GM21825 (cell line): ENCODE results near the gene ANKRD44.
"Not testable (repeated sequence)": the region's sequence is repeated elsewhere in the genome, so short reads cannot be mapped to it uniquely, and the experiment has no call there.

ENCODE experiments used
- ATAC-seq: cut with Tn5 transposase; IDR thresholded peaks from one replicate; pipeline ENCODE4 v1.9.1; 2021; ENCODE audit warnings: mild to moderate bottlenecking, moderate library complexity; ENCODE audit not compliant: unreplicated experiment

The ANKRD44 gene

DNA sequence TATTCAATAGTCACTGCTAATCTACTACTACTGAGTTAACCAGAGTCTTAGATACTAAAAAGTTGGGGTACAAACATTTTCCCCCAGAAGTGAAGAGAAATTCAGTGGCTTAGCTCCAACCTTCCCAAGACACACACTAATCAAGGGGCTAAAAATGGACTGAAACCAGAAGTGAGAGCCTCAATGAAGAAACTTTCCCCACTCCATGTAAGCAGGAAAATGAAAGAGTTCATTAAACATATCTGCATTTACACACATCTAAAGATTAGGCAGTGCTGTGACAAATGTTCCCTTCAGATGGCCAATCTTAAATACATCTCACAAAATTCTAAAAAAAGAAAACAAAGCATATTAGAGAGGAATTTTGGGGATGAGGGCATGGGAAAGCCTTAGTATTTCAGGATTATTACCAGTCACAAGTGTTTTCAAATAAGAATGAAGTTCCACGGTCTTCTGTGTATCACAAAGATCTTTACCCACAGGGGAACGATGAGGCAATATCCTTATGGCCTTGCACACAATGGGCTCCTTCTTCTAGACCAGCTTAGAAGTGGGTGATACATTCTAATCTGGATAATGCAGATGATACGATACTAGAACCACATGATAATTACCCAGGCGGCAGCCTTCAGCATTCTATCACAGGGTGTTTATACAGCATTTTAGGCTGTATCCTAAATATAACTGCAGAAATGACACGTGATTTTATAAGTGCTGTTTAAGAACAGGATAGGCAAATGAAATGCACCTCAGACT is 17.1 kb downstream of the ANKRD44 start:
- peak; percentile 38 for ATAC-seq

DNA sequence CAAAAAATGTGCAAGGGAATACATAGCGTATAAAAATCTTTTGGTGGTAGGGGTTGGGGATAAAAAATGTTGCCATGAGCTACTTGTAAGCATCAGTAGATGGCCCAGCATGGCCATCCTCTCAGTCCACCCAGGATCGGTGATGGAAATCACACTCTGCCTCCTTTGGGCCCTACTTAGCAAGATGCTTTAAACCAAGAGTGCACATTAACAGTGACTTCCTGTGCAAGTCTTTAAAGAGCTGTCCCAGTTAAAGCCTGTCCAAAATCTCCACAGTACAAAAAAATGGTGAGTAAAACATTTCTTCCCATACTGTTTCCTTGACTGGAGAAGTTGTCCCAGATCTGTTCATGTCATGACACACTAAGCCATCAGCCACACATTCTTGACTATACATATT is 18.0 kb downstream of the ANKRD44 start:
- peak; percentile 42 for ATAC-seq

DNA sequence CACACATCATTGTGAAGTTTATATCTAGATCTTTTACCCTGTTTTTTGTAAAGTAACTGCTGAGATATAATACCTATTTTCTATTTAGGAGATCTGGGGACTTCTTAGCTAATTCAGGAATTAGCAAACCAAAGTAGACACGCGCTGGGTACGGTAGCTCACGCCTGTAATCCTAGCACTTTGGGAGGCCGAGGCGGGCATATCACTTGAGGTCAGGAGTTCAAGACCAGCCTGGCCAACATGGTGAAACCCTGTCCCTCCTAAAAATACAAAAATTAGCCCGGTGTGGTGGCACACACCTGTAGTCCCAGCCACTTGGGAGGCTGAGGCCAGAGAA is 23.0 kb downstream of the ANKRD44 start:
- not testable (repeated sequence) for ATAC-seq

DNA sequence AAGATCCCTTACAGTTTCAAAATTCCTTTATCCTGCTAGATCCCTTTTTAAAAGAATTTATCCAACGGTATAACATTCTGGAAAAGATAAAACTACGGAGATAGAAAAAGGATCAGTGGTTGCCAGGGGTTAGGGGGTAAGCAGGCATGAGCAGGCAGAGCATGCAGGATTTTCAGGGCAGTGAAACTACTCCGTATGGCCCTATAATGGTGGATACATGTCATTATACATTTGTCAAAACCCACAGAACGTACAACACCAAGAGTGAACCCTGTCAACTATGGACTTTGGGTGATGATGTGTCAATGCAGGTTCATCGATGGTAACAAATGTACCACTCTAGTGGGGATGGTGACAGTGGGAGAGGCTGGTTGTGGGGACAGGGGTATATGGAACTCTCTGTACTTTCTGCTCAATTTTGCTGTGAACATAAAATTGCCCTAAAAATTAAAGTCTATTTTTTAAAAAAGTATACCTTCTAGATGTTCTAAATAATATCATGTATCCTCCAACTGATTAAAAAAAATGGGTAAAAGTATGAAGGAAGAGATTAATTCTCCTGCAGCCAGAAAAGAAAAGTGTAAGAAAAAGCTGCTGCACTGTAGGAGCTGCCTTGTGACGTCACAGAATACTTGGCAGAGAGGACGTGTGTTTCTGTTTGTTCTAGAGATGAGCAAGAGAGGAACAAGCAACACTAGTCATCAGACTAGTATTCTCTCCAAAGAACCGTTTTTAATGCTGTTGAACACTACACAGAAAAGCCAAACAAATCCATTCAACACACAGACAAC is 23.6 kb downstream of the ANKRD44 start:
- peak; percentile 90 for ATAC-seq

DNA sequence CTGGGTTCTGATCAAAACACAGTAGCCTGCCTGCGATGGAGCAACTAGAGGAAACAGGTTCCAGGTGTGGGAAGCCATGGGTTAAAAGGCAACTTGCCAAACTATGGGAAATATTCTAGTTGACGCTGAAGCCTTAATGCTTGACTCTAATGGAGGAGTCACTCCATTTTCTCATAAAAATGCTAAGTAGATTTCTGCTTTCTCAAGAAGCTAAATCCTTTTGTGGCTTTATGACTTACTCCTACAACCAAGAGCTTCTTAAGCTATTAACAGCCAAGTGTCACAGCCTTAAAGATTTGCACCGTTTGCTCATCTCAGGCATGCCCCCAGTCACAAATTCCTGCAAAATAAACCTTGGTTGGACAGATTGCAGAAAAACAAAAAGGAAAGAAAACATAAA is 25.2 kb downstream of the ANKRD44 start:
- no peak for ATAC-seq

DNA sequence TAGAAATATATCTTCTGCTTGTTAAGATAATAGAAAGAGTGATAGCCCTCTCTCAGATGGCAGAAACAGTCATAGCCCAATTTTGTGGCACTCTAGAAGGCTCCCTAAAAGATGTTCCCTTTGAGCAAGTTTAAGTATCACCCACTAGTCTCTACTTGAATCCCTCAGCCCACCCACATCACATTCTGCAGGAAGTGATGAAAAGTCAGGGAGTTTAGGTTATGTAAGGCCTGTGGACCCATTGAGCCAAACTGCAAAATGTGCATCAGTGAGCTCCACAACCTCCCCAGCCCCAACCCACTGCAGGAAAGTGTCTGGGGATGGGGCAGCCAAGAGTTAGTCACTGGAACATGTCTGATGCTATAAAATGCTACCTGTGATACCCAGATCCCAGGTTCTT is 25.6 kb downstream of the ANKRD44 start:
- no peak for ATAC-seq

DNA sequence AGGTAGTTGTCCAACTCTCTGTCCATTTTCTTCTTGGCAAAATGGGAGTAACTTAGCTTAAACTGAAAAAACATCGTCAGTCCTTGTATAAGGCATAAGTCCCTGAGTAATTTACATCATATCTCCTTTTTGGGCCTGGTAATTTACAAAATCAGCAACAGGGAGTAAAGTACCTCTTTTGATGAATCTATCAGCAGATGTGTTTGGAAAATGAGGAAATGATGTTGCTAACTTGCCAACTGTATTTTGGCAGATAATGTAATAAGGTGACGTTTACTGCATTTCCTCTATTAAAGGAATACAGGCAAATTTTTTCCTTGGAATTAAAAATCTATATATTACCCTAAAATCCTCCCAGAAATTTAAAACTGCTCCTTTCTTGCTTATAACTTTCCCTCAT is 29.2 kb downstream of the ANKRD44 start:
- no peak for ATAC-seq

DNA sequence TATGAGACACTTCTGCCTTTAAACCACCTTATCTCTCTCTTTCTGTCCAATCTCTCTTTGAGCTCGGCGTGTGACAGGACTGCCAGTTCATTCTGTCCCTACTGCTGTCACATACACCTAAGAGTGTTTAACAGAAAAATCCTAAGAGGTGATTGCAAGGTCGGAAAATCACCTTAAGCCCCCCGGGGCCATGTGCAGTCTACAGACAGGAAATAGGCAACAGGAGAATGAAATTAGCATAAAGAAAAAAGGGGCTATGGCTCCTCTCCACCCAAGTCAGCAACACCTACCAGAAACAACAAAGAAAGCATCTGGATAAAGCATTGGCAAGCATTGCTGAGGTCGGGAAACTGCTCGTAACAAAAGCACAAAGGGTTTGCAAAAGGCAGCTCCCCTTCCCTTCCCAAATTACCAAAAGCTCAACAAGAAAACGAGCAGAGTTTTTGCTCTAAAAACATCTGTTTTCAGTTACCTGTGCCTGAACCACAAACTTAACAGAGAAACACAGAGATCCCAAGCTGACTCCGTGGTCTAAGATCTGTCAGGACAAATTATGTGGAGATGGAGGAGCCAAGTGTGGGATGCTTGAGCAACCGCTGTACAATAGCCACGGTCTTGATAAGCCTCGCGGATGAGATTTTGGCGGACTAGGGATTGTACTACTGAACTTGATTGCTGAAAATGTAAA is 30.4 kb downstream of the ANKRD44 start:
- ATAC-seq, result peak; percentile 62

DNA sequence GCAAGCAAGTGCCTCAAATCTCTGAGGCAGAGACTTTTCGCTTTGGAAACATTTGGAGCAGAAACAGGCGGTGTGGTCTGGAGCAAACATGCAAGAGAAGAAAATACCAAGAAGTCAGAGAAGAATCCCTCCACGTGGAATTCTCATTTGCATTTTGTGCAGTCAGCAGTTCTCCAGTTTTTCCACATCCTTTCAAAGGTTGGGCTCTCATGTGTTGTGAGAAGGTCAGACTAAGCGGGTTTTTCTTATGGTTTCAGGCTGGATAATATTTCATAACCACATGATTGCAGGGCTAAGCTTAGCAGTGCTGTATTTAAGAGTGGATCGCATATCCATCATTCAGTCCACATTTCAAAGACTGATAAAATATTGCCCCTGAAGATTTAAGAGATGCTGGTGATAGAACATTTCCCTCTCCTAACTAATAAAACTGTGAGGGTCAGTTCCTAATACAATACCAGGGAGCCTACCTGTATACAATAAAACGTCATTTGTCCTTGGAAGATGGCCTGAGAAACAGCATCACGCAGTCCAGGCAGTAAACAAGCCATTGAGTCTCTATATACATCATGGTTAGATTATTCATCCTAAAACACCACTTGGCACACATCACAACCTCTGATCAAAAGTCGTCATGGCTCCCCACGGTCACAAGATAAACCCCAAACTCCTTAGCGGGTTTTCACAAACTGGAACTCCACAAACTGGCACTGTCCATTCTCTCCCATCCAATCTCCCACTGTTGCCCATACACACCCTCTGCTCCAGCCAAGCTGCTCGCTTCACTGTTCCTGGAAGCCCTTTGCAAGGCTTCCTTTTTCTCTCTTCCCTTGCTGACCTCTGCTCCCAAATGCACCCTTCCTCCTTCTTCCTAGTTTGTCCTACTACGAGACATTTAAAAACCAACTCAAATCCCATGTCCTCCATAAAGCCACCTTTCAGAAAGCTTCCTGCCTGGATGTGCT is 31.5 kb downstream of the ANKRD44 start:
- no peak for ATAC-seq

DNA sequence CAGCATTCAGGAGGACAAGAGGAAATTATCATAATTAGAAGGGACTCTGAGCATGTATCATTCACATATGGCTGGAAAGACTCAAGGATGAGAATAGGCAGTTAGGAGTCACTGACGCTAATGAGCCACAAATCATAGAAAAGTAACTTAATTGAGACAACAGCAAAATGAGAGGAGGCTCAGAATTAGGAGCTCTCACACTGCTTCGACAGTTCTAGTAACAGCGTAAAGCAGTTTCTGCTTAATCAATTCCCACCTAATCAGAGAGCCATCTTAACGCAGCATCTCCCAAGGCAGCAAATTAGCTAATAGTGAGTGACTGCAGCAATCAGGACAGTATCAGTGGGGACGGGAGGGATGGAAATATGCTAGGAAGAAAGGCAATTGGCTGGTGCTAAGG is 32.8 kb downstream of the ANKRD44 start:
- no peak for ATAC-seq

DNA sequence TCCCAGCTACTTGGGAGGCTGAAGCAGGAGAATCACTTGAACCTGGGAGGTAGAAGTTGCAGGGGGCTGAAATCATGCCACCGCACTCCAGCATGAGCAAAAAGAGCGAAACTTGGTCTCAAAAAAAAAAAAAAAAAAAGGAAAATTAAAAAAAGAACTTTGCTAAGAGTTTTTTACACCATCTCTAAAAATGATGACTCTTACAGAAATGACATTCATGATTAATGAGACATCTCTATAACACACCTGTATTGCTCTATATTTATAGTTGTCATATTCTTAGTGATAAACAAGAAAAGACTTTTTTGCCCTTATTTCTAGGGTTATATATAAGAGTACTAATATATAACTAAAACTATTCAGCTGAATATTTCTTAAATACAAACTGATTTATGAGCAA is 34.4 kb downstream of the ANKRD44 start:
- no peak for ATAC-seq

DNA sequence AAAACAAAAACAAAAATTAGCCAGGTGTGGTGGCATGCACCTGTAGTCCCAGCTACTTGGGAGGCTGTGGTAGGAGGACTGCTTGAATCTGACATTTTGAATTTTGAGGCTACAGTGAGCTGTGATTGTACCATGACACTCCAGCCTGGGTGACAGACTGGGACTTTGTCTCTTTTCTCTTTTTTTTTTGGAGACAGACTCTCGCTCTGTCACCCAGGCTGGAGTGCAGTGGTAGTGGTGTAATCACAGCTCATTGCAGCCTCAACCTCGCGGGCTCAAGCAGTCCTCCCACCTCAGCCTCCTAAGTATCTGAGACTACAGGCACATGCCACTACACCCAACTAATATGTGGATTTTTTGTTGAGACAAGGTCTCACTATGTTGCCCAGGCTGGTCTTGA is 35.6 kb downstream of the ANKRD44 start:
- no peak for ATAC-seq

DNA sequence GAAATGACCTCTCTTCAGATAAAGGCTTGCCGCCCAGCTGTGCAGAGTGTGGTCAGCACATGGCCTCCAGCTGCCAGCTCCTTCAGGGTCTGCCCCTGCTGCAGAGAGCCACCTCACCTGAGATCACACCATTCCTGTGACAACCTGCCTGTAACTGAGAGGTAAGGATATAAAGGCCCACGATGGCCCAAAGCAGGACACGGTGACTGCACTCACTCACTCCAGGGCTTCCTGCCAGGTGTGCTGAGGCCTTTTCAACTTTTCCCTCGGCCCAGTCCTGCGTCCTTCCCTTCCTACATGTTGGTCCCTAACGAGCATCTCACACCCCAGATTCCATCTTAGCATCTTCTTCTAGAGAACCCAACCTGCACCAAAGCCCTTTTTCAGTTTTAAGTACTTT is 36.2 kb downstream of the ANKRD44 start:
- ATAC-seq, result no peak

DNA sequence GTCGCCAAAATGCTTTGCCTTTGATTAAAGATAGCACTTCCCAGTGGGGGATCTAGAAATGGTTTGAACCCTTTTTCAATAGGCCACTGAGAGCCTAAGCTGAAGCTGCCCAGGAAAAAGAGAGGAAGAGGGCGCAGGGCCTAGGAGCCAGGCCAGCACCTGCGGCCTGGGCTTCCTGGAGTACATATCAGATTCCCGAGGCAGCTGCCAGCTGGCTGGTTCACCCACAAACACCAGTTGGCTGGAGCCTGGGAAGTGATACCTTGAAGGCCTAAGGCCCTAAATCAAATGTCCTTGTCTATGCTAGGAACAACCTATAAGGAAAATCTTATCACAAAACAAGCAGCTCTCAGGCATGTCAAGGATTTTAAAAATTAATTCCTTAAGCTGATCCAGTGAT is 37.1 kb downstream of the ANKRD44 start:
- no peak for ATAC-seq

DNA sequence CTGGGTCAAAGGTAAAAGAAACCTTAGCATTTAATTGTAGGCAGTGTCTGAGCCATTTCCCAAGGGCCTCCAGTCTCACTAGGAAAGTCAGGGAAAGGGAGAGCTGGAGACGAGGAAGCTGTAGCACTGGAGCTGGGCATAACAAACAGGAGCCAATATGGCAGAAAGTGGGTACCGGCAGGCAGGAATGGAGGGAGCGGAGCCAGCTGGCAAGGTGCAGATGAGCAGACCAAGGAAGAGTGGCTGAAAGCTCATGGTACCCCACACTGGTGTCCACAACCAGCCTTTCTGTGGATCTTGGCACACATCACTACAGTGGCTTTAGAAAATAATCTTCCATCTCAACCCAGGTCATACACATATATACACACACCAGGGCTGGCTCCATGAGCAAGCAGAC is 40.0 kb downstream of the ANKRD44 start:
- ATAC-seq, result no peak

DNA sequence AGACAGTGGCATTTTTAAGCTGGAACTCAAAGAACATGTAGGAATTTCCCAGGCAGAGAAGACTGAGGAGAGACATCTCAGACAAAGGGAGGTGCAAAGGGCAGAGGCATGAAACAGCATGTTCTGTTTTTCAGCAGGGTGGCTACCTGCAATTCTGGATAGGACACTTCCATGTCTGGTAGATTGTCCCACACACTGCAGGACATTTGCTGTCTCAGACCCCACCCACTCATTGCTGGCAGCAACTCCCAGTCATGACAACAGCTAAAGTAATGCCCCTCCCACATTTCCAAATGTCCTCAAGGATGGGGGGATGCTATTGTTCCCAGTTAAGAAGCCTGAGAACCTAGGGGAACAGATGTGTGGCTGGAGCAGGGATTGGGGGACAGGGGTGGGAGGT is 40.8 kb downstream of the ANKRD44 start:
- ATAC-seq, result no peak

DNA sequence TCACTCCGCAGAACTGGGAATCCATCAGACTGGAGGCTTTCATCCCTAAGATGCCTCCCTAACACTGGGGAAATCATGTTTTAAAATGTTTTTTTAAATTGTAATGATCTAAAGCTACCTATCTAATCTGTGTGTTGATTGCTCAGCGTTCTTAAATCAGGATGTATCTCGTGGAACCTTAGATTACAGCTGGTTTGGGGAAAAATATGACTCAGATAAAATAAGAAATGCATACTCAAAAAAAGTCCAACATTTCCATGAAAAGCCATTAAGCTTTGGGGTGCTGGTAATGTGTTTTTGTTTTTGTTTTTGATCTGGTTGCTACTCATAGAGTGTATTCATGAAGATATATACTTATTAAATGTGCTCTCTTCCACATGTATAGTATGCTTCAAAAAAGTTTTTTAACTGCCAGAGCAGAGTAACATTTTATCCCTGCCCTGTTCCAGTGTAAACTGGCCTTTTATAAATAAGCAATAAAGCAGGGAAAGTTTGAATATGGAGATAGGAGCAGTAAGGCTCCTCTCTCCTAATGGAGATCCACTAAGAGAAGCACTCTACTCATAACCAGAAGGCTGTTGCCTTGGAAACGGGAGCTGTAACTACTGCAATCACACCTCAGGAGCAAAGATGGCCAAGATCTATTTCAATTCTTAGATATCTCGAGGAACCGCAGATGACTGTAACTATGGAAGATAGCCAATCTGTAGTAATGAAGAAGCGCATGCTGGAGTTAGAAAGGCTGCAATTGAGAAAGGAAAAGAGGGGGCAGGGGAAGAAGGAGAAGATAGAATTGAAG is 41.6 kb downstream of the ANKRD44 start:
- no peak for ATAC-seq

DNA sequence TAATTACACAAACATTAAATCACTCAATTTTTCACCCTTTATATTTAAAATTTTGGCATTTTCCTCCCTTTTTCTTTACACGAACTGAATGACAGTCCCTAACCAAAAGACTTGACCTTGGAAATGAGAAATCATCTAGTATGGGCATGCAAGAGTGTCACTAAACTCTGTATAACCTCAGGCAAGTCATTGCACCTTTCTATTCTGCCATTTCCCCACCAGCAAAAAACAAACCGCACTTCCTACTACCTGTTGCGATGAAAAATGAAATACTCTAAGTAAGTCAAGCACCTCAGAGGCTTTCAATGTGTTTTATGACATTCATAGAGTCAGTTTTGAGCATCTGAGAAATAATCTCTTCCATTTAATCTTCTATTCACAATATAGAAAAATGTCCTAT is 44.1 kb downstream of the ANKRD44 start:
- no peak for ATAC-seq

DNA sequence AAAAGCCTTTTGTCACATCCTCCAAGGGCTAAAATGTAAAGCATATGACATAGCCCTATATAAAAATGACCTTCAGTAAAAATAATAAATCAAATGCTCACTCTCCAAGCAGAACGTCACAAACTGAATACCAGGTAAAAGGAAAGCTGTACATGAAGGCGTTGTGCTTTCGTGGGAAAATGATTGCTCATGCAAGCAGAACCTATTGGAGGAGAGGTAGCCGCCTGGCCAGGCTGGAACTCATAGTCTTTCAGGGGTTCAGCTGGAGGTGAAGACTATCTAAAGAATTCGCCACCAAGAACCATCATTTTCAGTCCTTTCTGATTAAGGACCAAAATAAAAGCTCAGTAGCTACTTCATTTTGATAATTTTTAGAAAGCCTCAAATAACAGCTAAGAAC is 44.7 kb downstream of the ANKRD44 start:
- no peak for ATAC-seq

DNA sequence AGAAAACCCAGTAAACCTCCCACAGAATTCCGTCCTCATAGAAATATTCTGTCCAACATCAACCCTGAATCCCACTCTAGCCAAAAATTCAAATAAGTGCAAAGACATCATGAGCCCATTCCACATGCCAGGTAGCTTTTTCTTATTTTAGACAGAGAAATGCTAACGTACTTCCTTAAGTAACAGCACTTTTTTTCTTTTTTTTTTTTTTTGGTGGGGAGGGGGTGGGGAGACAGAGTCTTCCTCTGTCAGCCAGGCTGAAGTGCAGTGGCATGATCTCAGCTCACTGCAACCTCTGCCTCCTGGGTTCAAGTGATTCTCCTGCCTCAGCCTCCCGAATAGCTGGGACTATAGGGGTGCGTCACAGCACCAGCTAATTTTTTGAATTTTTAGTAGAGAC is 45.5 kb downstream of the ANKRD44 start:
- no peak for ATAC-seq
